Measurements from ENCODE around the gene MPPED1.

The MPPED1 gene

DNA sequence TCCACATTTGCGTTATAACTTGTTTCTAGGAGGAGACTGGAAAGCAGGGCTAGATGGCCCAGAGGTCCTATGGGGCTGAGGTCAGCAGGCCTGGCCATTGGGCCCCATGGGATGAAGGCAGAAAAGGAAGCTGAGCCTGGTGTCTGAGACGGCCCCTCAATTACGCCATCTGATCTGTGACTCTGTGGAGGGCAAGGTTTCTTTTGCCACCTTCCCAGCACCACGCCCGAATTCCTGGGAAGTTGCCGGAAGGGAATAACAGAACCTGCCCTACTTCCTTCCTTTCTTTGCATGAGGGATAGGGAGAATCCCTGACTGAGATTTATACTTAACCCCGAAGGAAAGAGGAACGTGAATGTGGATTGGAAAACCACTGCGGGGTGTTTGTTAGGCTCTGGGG is 118.1 kb downstream of the MPPED1 start:
- Histone ChIP-seq H3K9ac (ENCODE audit: low read length) (no peak overlapping the region), H3K9me3 (ENCODE audit: control insufficient read depth, insufficient read depth, low read depth, low read length) (no peaks in the 10 kb centered on the region; the same call in 1 of the 2 replicates), H3K4me1 (ENCODE audit: control insufficient read depth, insufficient read depth, low read length) (peaks cover 10% of the 10 kb centered on the region; the same call in 1 of the 2 replicates), H3K27me3 (ENCODE audit: control insufficient read depth, insufficient read depth, low read length) (no peaks in the 10 kb centered on the region), H3K27ac (ENCODE audit: low read depth, low read length) (no peak overlapping the region), H3K36me3 (ENCODE audit: control insufficient read depth, insufficient read depth, low read length) (no peaks in the 10 kb centered on the region), H3K4me3 (ENCODE audit: low read depth, low read length) (no peak overlapping the region)

- Histone ChIP-seq H3K27me3 (ENCODE audit: control insufficient read depth, insufficient read depth, low read length) (no peaks in the 10 kb centered on the region), H3K27ac (ENCODE audit: low read depth, low read length) (no peak overlapping the region), H3K4me3 (ENCODE audit: low read depth, low read length) (no peak overlapping the region), H3K4me1 (ENCODE audit: control insufficient read depth, insufficient read depth, low read length) (peaks cover 10% of the 10 kb centered on the region; the same call in 1 of the 2 replicates), H3K9me3 (ENCODE audit: control insufficient read depth, insufficient read depth, low read depth, low read length) (peaks cover under 1% of the 10 kb centered on the region), H3K9ac (ENCODE audit: low read length) (no peak overlapping the region), H3K36me3 (ENCODE audit: control insufficient read depth, insufficient read depth, low read length) (no peaks in the 10 kb centered on the region)
Measured at GRCh38 chr22:43530349-43531201, 118.8 kb downstream of the MPPED1 start.

- H3K4me1 ChIP-seq (ENCODE audit: control insufficient read depth, insufficient read depth, low read length), result peaks cover 10% of the 10 kb centered on the region; the same call in 1 of the 2 replicates
- no peaks in the 10 kb centered on the region for H3K27me3 ChIP-seq (ENCODE audit: control insufficient read depth, insufficient read depth, low read length)
- no peak overlapping the region for H3K27ac ChIP-seq (ENCODE audit: low read depth, low read length)
- H3K9ac ChIP-seq (ENCODE audit: low read length), result no peak overlapping the region
- H3K36me3 ChIP-seq (ENCODE audit: control insufficient read depth, insufficient read depth, low read length), result no peaks in the 10 kb centered on the region
- H3K4me3 ChIP-seq (ENCODE audit: low read depth, low read length), result no peak overlapping the region
- H3K9me3 ChIP-seq (ENCODE audit: control insufficient read depth, insufficient read depth, low read depth, low read length), result peaks cover 7% of the 10 kb centered on the region
Measured at GRCh38 chr22:43531651-43532050, 119.8 kb downstream of the MPPED1 start.

- Histone ChIP-seq H3K27me3 (ENCODE audit: control insufficient read depth, insufficient read depth, low read length) (no peaks in the 10 kb centered on the region), H3K36me3 (ENCODE audit: control insufficient read depth, insufficient read depth, low read length) (no peaks in the 10 kb centered on the region), H3K4me1 (ENCODE audit: control insufficient read depth, insufficient read depth, low read length) (peaks cover 10% of the 10 kb centered on the region; the same call in 1 of the 2 replicates), H3K27ac (ENCODE audit: low read depth, low read length) (no peak overlapping the region), H3K9me3 (ENCODE audit: control insufficient read depth, insufficient read depth, low read depth, low read length) (peaks cover 14% of the 10 kb centered on the region), H3K4me3 (ENCODE audit: low read depth, low read length) (no peak overlapping the region), H3K9ac (ENCODE audit: low read length) (no peak overlapping the region)
Measured at GRCh38 chr22:43532301-43533155, 120.7 kb downstream of the MPPED1 start.

DNA sequence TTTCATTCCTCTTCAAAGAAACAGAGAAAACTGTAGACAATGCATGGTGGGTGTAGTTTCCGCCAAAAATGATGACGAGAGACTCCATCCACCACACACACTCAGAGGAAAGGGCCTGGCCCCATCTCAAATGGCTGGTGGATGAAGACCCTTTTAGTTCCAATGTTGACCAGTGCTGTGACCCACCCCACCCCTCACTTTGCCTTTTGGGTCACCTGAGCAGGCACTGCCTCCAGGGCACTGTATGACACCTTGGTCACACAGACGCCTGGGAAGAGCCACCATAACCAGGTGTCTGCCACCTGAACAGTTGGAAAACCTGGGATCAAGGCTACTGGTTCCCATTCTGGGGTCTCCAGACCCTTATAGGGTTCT is 121.3 kb downstream of the MPPED1 start:
- H3K4me1 ChIP-seq (ENCODE audit: control insufficient read depth, insufficient read depth, low read length), result peaks cover 10% of the 10 kb centered on the region; the same call in 1 of the 2 replicates
- H3K9me3 ChIP-seq (ENCODE audit: control insufficient read depth, insufficient read depth, low read depth, low read length), result peaks cover 14% of the 10 kb centered on the region
- H3K9ac ChIP-seq (ENCODE audit: low read length), result no peak overlapping the region
- H3K27ac ChIP-seq (ENCODE audit: low read depth, low read length), result no peak overlapping the region
- H3K4me3 ChIP-seq (ENCODE audit: low read depth, low read length), result no peak overlapping the region
- H3K27me3 ChIP-seq (ENCODE audit: control insufficient read depth, insufficient read depth, low read length), result no peaks in the 10 kb centered on the region
- no peaks in the 10 kb centered on the region for H3K36me3 ChIP-seq (ENCODE audit: control insufficient read depth, insufficient read depth, low read length)

DNA sequence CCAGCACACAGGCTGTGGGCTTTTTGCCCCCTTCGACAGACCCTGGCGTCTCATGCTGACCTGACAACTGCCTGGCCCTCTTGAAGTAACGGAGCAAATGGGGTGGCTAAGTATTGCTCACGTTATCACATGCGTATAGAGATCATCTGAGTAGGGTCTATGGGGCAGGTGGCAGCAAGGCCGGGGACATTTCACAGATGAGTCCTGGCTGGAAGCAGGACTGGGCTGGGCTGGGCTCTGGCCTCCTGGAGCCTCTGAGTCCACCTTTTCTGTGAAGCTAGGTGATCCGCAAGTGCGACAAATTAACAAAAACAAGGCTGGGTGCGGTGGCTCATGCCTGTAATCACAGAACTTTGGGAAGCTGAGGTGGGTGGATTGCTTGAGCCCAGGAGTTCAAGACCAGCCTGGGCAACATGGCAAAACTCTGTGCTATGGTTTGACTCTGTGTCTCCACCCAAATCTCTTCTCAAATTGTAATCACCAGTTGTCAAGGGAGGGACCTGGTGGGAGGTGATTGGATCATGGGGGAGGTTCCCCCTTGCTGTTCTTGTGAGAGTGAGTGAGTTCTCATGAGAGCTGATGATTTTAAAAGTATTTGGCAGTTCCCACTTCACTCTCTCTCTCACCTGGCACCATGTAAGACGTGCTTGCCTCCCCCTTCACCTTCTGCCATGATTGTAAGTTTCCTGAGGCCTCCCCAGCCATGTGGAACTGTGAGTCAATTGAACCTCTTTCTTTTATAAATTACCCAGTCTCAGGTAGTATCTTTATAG is 122.0 kb downstream of the MPPED1 start:
- no peak overlapping the region for H3K4me3 ChIP-seq (ENCODE audit: low read depth, low read length)
- H3K9me3 ChIP-seq (ENCODE audit: control insufficient read depth, insufficient read depth, low read depth, low read length), result peaks cover 14% of the 10 kb centered on the region
- peaks cover 10% of the 10 kb centered on the region; the same call in 1 of the 2 replicates for H3K4me1 ChIP-seq (ENCODE audit: control insufficient read depth, insufficient read depth, low read length)
- no peak overlapping the region for H3K9ac ChIP-seq (ENCODE audit: low read length)
- H3K27ac ChIP-seq (ENCODE audit: low read depth, low read length), result no peak overlapping the region
- no peaks in the 10 kb centered on the region for H3K36me3 ChIP-seq (ENCODE audit: control insufficient read depth, insufficient read depth, low read length)
- no peaks in the 10 kb centered on the region for H3K27me3 ChIP-seq (ENCODE audit: control insufficient read depth, insufficient read depth, low read length)

- Histone ChIP-seq H3K9me3 (ENCODE audit: control insufficient read depth, insufficient read depth, low read depth, low read length) (peaks cover 14% of the 10 kb centered on the region), H3K4me1 (ENCODE audit: control insufficient read depth, insufficient read depth, low read length) (peaks cover 10% of the 10 kb centered on the region; the same call in 1 of the 2 replicates), H3K27ac (ENCODE audit: low read depth, low read length) (no peak overlapping the region), H3K36me3 (ENCODE audit: control insufficient read depth, insufficient read depth, low read length) (no peaks in the 10 kb centered on the region), H3K4me3 (ENCODE audit: low read depth, low read length) (no peak overlapping the region), H3K27me3 (ENCODE audit: control insufficient read depth, insufficient read depth, low read length) (no peaks in the 10 kb centered on the region), H3K9ac (ENCODE audit: low read length) (no peak overlapping the region)
Measured at GRCh38 chr22:43534916-43535315, 123.1 kb downstream of the MPPED1 start.

DNA sequence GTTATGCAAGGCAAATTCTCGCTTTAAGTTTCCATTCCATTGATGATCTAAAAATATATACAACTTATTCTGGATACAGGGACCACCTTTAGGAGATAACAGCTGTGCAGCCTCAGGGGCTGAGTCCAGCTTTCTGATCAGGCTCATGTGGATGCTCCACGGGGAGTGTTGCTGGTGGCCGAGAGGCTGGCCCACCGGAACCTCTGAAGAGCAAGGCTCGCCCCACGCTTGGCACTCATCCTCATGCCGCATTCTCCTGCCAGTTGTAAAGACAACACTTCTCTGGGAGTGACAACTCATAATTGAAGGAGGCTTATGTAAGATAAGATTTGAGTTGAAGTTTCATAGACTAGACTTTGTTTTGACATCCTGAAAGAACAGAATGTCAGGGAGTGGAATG is 123.5 kb downstream of the MPPED1 start:
- Histone ChIP-seq H3K36me3 (ENCODE audit: control insufficient read depth, insufficient read depth, low read length) (no peaks in the 10 kb centered on the region), H3K27me3 (ENCODE audit: control insufficient read depth, insufficient read depth, low read length) (no peaks in the 10 kb centered on the region), H3K27ac (ENCODE audit: low read depth, low read length) (no peak overlapping the region), H3K9ac (ENCODE audit: low read length) (no peak overlapping the region), H3K9me3 (ENCODE audit: control insufficient read depth, insufficient read depth, low read depth, low read length) (peaks cover 14% of the 10 kb centered on the region), H3K4me1 (ENCODE audit: control insufficient read depth, insufficient read depth, low read length) (peaks cover 8% of the 10 kb centered on the region; the same call in 1 of the 2 replicates), H3K4me3 (ENCODE audit: low read depth, low read length) (no peak overlapping the region)

DNA sequence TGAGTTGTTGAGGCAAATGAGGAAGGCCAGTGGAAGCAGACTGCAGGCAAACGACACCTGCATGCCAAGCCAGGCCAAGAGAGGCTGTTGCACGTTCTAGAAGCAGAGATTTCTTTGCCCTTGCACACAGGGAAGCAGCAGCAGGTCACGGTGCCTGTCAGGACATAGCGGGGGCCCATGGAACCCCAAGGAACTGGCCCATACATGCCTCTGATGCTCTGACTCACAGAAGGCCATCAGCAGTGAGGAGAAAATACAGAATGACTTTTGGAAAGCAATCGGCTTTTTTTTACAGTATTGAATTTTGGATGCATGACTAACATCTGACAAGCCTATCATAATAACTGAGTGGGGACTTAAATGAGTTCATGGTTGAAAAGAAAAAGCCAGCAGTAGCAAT is 123.9 kb downstream of the MPPED1 start:
- Histone ChIP-seq H3K36me3 (ENCODE audit: control insufficient read depth, insufficient read depth, low read length) (no peaks in the 10 kb centered on the region), H3K9ac (ENCODE audit: low read length) (no peak overlapping the region), H3K27ac (ENCODE audit: low read depth, low read length) (no peak overlapping the region), H3K27me3 (ENCODE audit: control insufficient read depth, insufficient read depth, low read length) (no peaks in the 10 kb centered on the region), H3K4me1 (ENCODE audit: control insufficient read depth, insufficient read depth, low read length) (peaks cover 4% of the 10 kb centered on the region; the same call in 1 of the 2 replicates), H3K9me3 (ENCODE audit: control insufficient read depth, insufficient read depth, low read depth, low read length) (peaks cover 14% of the 10 kb centered on the region), H3K4me3 (ENCODE audit: low read depth, low read length) (no peak overlapping the region)

- H3K9me3 ChIP-seq (ENCODE audit: control insufficient read depth, insufficient read depth, low read depth, low read length), result peaks cover 14% of the 10 kb centered on the region
- no peak overlapping the region for H3K27ac ChIP-seq (ENCODE audit: low read depth, low read length)
- no peaks in the 10 kb centered on the region for H3K36me3 ChIP-seq (ENCODE audit: control insufficient read depth, insufficient read depth, low read length)
- H3K4me1 ChIP-seq (ENCODE audit: control insufficient read depth, insufficient read depth, low read length), result no peaks in the 10 kb centered on the region
- no peak overlapping the region for H3K4me3 ChIP-seq (ENCODE audit: low read depth, low read length)
- H3K27me3 ChIP-seq (ENCODE audit: control insufficient read depth, insufficient read depth, low read length), result no peaks in the 10 kb centered on the region
- no peak overlapping the region for H3K9ac ChIP-seq (ENCODE audit: low read length)
Measured at GRCh38 chr22:43537019-43537585, 125.3 kb downstream of the MPPED1 start.
